ENCODE data around the gene ADGRV1.
"Not testable (repeated sequence)": the region's sequence is repeated elsewhere in the genome, so short reads cannot be mapped to it uniquely, and the experiment has no call there.

The ADGRV1 gene

GRCh38 chr5:90571147-90571773 is 12.7 kb downstream of the ADGRV1 start:
- no peak overlapping the region for H3K4me3 ChIP-seq (ENCODE audit: low read length)
- no peak for TF ChIP-seq CTCF (IDR thresholded peaks at IDR 0.05; ENCODE audit: insufficient read depth, low read depth, low read length, missing control alignments)
- DNase-seq (ENCODE audit: low read depth): no peak

DNA sequence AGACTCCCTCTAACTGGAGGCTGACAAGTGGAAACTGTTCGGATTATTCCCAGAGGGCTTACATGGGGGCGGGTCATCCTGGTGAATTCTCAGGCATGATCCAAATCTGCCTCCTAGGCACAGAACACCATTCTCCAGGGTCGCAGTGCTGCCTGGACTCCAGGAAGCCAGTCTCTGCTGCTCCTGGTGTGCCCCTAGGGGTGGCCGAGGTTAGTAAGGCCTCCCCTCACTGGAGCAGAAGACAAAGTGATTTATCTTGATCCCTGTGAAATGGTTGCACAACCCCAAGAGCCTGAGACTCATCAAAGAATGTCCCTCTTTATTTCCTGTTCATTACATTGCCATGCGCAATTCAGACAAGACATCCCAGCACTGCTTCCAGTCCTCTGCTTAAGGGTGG is 17.1 kb downstream of the ADGRV1 start:
- DNase-seq (ENCODE audit: low read depth): no peak
- no peak overlapping the region for H3K4me3 ChIP-seq (ENCODE audit: low read length)
- TF ChIP-seq CTCF (IDR thresholded peaks at IDR 0.05; ENCODE audit: insufficient read depth, low read depth, low read length, missing control alignments): no peak

GRCh38 chr5:90576566-90576965 is 18.0 kb downstream of the ADGRV1 start:
- H3K4me3 ChIP-seq (ENCODE audit: low read length); DNase-seq (ENCODE audit: low read depth): not testable (repeated sequence)

GRCh38 chr5:90579905-90580304 is 21.3 kb downstream of the ADGRV1 start:
- not testable (repeated sequence) for H3K4me3 ChIP-seq (ENCODE audit: low read length); DNase-seq (ENCODE audit: low read depth)

- H3K4me3 ChIP-seq (ENCODE audit: low read length): no peak overlapping the region
- DNase-seq (ENCODE audit: low read depth): no peak
- no peak for TF ChIP-seq CTCF (IDR thresholded peaks at IDR 0.05; ENCODE audit: insufficient read depth, low read depth, low read length, missing control alignments)
Observed at GRCh38 chr5:90581956-90582355, 23.4 kb downstream of the ADGRV1 start.

- no peak overlapping the region for H3K4me3 ChIP-seq (ENCODE audit: low read length)
- TF ChIP-seq CTCF (IDR thresholded peaks at IDR 0.05; ENCODE audit: insufficient read depth, low read depth, low read length, missing control alignments): no peak
- DNase-seq (ENCODE audit: low read depth): no peak
Observed at GRCh38 chr5:90585337-90585986, 26.9 kb downstream of the ADGRV1 start.

- TF ChIP-seq CTCF (IDR thresholded peaks at IDR 0.05; ENCODE audit: insufficient read depth, low read depth, low read length, missing control alignments): no peak
- DNase-seq (ENCODE audit: low read depth): no peak
- no peak overlapping the region for H3K4me3 ChIP-seq (ENCODE audit: low read length)
Observed at GRCh38 chr5:90586469-90586868, 27.9 kb downstream of the ADGRV1 start.

- no peak overlapping the region for H3K4me3 ChIP-seq (ENCODE audit: low read length)
- no peak for DNase-seq (ENCODE audit: low read depth)
- TF ChIP-seq CTCF (IDR thresholded peaks at IDR 0.05; ENCODE audit: insufficient read depth, low read depth, low read length, missing control alignments): no peak
Observed at GRCh38 chr5:90590170-90590569, 31.6 kb downstream of the ADGRV1 start.

DNA sequence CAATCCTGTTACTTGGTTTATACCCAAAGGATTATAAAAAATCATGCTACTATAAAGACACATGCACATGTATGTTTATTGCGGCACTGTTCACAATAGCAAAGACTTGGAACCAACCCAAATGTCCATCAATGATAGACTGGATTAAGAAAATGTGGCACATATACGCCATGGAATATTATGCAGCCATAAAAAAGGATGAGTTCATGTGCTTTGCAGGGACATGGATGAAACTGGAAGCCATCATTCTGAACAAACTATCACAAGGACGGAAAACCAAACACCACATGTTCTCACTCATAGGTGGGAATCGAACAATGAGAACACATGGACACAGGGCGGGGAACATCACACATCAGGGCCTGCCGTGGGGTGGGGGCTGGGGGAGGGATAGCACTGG is 34.5 kb downstream of the ADGRV1 start:
- DNase-seq (ENCODE audit: low read depth); H3K4me3 ChIP-seq (ENCODE audit: low read length): not testable (repeated sequence)

GRCh38 chr5:90595766-90596165 is 37.2 kb downstream of the ADGRV1 start:
- not testable (repeated sequence) for DNase-seq (ENCODE audit: low read depth); H3K4me3 ChIP-seq (ENCODE audit: low read length)

Data from epithelial cell of esophagus (primary cell).